ENCODE measurements around the gene OR14A16.

Gene OR14A16, protein sequence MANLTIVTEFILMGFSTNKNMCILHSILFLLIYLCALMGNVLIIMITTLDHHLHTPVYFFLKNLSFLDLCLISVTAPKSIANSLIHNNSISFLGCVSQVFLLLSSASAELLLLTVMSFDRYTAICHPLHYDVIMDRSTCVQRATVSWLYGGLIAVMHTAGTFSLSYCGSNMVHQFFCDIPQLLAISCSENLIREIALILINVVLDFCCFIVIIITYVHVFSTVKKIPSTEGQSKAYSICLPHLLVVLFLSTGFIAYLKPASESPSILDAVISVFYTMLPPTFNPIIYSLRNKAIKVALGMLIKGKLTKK

DNA sequence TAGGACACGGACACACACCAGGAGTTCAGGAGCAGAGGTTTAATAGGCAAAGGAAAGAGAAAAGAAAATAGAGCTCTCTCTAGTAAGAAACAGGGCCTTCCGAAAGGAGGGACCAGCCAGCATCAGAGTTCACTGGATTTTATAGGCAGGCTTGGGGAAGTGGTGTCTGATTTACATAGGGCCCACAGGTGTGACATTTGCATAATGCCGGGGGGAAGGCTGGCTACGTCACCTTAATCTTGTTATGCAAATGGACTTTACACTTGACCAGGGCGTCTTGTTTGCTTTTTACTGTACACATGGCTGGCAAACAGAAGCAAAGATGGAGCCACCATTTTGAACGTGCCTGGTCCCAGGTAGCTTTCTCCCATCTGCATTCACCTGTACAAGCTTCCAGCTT is at the start of gene OR14A16:
OR14A16 (minus strand) TSS at position 97 of the 400 bp plus-strand sequence. CDS start 8,390 bp downstream, outside the sequence.
- no peak for DNase-seq (ENCODE audit: low spot score)

DNA sequence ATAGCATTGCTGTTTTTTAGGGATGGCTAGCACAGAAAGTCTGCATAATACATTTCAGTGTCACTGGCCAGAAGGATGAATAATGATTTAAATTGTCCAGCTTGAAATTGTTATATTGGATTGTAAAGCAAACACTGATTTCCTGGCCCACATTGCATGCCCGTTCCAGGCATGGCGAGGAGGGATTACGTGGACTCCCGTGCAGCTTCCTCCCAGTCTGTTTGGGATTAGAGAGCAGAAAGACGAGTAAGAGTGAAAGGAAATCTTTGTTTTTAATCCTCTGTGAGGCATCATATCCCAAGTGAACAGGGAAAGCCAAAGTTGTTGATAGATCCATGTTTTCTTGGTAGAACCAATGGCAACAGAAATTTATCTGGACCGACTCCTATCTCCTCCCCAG is 41.5 kb upstream of the OR14A16 start:
- DNase-seq (ENCODE audit: low spot score), result no peak

DNA sequence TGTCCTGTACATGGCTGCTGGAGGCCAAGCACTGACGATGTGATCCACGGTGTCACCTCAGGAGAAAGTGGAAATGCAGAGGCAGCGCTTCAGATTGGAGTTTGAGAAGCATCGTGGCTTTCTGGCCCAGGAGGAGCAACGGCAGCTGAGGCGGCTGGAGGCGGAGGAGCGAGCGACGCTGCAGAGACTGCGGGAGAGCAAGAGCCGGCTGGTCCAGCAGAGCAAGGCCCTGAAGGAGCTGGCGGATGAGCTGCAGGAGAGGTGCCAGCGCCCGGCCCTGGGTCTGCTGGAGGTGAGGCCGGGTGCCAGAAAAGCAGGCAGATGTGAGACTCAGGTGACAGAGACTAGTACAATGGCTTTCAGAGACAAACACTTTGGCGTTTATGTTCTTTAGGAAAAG is 40.7 kb upstream of the OR14A16 start:
- DNase-seq (ENCODE audit: low spot score), result no peak

DNA sequence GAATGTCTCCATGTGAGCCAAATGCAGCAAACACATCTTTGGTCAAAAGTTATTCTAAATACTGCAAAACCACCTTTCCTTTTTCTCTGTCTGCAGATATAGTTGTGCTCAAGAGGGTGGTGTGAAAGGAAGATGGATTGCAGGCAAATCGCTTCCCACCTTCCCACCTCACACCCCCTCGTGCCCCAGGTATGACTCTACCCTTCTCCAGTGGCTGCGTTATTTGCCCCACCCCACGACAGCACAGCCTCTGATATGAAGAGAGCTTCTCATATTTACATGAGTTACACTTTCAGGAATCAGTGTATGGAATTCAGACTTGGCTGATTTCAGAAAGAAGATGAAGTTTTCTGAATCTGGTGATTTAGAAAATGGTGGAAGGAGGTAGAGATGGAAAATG is 38.8 kb upstream of the OR14A16 start:
- no peak for DNase-seq (ENCODE audit: low spot score)

DNA sequence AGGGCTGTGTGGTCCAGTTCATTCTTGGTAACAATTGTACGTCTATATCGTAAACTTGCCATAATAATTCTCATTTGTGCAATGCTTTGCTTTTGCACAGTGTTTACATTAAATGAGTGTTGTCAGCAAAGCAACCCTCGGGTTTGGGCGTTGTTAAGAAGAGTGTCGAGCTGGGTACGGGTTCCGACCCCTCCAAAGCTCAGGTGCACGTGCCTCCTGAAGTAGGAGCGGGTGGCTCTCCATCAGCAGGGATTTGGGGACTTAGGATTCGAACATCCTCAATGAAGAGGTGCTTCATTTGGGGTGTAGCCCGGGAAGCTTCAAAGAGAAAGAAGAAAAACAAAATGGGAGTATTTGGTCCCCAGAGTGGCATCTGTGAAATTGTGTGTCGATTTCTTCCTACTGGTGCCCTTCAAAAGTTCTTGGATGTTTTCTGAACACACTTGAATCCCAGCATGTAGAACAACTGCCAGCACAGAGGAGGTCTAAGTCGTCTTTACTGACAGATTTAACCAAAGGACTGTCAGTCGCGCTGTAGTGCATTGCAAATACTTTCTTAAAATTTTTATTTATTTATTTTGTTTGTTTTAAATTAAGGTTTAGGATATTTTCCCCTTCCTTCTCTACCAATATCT is 34.2 kb upstream of the OR14A16 start:
- no peak for DNase-seq (ENCODE audit: low spot score)

DNA sequence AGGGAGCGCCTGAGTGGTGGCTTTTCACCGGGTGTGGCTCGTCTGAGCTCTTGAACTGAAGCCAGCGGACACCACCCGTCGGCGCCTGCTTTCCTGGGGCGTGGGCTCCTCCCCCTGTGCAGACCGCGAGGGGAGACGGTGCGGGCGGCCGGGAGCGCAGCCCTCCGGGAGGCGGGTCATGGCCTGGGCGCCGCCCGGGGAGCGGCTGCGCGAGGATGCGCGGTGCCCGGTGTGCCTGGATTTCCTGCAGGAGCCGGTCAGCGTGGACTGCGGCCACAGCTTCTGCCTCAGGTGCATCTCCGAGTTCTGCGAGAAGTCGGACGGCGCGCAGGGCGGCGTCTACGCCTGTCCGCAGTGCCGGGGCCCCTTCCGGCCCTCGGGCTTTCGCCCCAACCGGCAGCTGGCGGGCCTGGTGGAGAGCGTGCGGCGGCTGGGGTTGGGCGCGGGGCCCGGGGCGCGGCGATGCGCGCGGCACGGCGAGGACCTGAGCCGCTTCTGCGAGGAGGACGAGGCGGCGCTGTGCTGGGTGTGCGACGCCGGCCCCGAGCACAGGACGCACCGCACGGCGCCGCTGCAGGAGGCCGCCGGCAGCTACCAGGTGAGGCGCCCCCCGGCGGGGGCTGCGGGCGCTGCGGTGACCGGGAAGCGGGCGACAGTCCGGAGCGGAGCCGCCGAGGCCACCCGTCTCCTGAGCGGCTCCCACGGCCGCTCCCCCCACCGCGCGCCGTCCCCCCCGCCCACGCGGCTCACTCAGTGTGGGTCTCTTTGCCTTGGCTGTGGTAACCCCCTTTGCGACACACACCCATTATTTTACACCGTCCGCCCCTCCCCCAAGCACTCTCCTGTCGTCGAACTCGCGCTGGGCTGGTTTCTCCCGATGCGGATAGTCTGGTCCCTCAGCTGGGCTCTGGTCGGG is 33.4 kb upstream of the OR14A16 start, which contains the start of gene TRIM58:
TRIM58 (plus strand) TSS at position 119 of the 916 bp plus-strand sequence; CDS start at position 179, 60 bp downstream.
- DNase-seq (ENCODE audit: low spot score), result no peak

DNA sequence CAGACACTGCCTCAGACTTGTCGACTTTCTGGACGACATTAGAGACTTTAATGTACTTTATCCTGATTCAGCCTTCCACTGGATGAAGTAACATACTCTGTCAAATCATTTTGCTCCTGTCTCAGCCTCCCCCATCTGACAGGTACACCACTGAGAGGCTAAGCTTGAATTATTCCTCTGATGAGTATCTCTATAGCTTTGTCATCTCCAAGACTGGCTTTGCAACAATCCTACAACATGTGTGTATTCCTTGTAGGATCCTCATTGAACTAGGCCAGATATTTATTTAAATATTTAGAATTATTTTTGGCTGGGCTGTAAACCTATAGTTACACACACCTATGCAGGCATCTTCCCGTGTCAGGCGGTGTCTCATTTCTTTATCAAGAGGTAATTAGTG is 32.0 kb upstream of the OR14A16 start:
- DNase-seq (ENCODE audit: low spot score), result no peak

DNA sequence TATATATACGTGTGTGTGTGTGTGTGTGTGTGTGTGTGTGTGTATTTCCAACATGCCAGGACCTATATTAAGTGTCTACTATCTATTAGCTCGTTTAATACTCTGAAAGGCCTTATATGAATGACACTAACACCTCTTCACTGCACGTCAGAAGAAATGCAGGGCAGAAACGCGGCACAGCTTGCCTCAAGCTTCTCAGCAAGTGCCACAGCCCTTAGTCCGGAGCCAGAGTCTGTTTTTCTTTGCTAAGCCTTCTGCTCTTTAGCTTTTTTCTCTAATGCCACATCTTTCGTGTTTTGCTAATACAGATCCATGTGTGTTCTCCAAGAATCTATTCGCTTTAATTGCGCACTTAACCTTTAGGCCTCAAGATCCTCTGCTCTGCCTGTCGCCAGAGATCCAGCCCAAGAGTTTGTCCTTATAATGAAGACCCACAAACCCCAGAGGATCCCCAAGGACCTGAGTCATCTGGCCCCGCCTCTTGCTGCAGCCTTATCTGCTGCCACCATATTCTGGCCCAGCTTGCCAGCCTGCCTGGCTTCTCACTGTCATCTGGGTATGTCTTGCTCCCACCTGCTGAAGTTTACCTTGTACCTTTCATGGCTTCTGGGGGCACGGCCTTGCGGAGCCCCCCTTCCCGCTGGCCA is 31.1 kb upstream of the OR14A16 start:
- no peak for DNase-seq (ENCODE audit: low spot score)

DNA sequence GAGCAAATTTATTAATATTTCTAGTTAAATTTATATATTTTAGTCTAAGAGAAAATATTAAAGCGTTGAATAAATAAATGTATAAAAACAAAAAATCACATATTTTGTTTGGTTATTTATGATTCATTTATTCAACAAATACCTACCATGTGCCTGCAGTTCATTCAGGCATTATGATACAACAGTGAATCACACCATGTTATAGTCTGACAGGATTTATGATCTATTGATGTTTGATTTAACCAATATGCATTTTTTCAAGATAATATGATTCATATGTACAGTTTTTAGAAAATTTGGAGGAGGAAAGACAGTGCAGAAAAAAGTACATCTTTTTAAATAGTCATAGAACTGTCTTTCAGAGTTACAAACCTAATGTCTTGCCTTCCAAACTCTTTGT is 25.7 kb upstream of the OR14A16 start:
- no peak for DNase-seq (ENCODE audit: low spot score)

DNA sequence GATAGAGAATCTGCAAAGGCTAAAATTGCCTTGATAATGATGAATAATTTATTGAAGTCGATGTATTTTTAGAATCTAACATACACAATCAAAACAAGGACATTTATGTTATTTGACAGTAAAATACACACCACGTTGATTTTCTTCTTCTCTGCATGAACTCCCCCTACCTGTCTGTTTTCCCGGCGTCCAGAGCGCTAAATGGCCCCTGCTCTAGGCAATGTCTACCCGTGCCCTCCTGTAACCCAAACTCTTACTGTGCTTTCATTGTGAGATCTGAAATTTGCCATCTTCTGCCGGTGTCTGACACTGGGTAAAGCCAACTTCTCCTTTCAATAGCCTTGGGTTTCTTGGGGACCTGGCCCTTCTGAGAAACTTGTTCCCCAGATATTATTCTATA is 24.4 kb upstream of the OR14A16 start:
- no peak for DNase-seq (ENCODE audit: low spot score)

DNA sequence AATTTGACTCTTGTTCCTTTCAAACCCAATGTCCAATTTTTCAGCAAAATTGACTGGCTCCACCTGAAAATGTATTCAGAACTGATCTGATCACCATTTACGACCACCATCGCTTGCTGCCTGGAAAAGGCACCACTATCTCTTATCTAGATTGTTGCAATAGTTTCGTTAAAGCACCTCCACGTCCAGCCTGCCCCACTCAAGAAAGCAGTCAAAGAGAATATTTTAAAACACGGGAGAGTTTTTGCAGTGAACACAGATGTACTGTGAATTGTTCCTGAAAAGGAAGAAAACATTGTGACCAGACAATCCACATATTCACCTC is 21.7 kb upstream of the OR14A16 start:
- DNase-seq (ENCODE audit: low spot score), result no peak

DNA sequence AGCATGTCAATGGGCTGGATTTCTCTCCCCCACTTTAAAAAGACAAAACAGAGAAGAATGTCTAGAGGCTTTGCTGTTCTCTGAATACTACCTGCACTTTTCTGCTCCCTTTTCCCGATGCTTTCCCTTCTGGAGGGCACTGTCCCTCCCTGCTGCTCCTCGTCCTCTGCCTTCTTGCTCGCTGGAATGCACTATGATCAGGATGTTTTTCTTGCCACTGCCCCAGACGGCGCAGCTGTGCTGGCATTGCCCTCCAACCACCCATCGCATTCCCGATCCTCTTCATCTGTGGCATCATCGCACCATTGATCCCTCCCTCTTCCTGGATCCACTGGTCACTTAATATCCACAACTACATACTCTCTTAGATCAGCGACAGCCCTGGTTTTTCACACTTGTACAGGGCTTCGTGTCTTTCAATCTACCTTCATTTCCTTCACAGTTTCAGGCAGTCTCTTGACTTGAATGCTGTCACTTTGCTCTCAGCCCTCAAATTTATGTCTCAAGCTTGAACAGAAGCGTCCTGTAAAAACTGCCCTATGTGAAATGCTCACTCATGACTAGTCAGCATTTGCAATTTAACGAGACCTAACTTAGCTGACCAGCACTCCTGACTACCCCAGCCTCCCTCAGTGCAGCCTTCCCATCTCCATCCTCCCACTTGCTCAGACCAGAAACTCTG is 21.2 kb upstream of the OR14A16 start:
- DNase-seq (ENCODE audit: low spot score), result no peak

DNA sequence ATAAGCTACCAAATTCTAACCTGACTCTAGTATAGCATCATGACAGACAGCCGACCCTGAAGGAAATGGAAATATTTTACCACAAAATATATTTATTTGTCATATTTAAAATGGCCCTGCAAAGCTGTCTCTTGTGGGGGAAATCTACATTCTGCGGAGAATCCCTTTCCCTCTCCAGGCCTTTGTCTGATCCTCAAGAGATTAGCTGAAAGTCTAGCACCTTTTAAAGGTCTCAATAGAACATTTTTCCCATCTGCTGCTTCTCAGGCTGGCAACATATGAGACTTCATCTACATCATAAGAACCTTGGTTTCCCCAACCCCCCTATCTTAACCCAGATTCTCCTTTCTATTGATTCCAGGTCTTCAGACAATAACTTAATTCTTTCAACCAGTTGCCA is 19.5 kb upstream of the OR14A16 start:
- DNase-seq (ENCODE audit: low spot score), result no peak

DNA sequence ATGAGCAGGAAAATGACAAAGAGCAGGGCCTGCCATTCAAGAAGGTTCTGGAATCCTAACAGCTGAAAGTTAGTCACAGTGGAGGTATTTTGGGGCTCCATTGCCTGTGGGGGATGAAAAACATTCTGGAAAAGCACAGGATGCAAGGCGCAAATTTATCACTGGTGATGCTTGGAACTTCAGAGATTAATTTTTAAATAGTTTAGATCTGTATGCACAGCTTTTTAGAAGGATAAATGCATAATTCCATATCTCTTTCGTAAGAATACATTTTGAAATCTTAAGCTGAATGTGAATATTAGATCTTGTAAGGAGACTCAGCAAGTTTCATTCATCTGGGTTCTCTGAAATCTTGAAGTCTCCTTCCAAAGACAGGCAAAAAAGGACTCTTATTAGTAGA is 17.9 kb upstream of the OR14A16 start, which contains the start of gene OR11L1:
OR11L1 (minus strand) TSS at position 101 of the 400 bp plus-strand sequence; CDS start at position 101, 0 bp downstream.
- no peak for DNase-seq (ENCODE audit: low spot score)

DNA sequence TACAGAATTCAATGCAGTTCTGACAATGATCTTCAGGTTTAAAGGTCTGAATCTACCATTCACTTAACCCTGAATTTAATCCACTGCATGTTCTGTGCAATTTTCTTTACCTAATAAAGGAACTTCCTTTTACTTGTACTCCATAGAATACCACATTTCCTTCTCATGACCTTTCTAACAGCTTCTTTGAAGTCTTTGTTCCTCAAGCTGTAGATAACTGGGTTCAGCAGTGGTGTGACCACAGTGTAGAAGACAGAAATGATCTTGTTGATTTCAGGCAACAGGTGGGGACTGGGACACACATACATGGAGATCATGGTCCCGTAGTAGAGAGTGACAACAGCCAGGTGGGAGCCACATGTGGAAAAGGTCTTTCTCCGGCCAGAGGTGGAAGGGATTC is 16.9 kb upstream of the OR14A16 start:
- DNase-seq (ENCODE audit: low spot score), result no peak

DNA sequence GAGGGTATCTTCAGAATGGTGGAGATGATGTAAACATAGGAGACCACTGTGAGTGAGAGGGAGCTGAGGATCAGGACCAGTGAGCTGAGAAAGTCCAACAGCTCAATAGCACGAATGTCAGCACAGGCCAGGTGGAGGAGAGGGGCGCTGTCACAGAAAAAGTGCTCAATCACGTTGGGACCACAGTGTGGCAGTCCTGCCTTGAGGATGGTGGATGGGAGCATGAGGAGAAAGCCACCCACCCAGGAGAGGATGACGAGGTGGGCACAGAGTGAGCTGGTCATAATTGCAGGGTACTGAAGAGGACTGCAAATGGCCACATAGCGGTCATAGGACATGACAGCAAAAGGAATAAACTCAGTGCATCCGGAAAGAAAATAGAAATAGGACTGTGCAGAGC is 9.7 kb upstream of the OR14A16 start:
- no peak for DNase-seq (ENCODE audit: low spot score)

DNA sequence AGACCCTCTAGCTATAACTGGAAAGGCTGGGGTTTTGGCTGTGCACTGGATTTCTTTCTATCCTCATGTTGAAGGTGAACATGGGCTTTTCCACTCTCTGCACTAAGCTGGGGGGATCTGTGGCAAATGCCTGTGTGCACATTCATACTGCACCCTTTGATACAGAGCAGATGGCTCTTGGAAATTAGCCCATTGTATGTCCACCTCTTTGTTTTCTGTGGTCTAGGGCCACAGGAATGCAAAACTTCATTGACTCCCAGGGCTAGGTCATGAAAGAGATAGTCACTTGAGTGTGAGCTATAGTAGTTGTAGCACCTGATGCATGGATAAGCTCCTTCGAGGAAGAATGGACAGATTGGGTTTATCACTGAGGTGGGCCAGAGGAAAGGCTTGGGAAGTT is 5.7 kb upstream of the OR14A16 start:
- no peak for DNase-seq (ENCODE audit: low spot score)

DNA sequence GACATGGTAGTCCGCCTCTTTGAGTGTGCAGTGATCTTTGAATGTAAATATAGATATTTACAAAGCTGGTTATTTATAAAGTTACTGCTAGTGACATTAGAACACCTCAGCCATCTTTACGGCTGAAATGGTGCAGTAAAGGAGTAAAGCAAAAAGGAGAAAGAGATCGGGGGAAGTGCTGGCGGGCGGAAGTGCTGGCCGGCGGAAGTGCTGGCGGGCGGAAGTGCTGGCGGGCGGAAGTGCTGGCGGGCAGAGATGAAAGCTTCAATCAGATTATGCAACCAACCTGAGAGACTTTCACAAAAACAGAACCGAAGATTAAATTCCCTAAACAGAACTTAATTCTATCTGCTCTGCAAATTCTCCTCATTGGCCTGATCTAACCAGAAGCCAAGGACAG is 1.4 kb upstream of the OR14A16 start:
- no peak for DNase-seq (ENCODE audit: low spot score)

DNA sequence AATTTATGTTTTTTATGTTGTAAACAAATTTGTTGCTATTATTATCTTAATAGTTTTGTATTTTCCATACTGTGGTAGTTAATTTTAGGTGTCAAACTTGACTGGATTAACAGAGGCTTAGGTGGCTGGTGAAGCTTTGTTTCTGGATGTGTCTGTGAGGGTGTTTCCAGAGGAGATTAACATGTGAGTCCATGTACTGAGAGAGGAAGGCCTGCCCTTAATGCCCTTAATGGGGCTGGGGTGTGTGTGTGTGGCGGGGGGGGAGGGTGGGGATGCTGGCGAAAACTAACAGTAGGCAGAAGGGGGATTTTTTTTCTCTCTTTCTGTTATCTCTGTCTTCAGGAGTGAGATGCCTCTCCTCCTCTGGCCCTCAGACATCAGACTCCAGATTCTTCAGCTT is 1.9 kb downstream of the OR14A16 start:
- no peak for DNase-seq (ENCODE audit: low spot score)

DNA sequence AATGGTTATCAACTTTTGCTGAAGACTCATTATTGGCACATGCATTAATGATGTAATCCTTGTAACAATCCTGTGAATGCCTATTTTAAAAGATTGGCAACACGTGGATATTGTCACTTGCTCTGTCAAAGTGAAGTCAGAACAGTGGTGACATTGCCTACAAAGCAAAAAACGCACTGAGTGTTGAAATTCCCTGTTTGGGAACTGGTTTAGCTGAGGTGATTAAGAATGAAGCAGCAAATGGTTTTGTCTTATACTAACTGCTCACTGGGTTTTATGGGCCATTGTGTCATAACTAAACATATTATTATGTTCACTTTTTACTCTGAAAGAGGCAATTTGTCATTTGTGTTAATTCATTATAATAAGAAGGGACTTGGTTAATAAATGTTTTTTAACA is 11.3 kb downstream of the OR14A16 start:
- DNase-seq (ENCODE audit: low spot score), result no peak

DNA sequence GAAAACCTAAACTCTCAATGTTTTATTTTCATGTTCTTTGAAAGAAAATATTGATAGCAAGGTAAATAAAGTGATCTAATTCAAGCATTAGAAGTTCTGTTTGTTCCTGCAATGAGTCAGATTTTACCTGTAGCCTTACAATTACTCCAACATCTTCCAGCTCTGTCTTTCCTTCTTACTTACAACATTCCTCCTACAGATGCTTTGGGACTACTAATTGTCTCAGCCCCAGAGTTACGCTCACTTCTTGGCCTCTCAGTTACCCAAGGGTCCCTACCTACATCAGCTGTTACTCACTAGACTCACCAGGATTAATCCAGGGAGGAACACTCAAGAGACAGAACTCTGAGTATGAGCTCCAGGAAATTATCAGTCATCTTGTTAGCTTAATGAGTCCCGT is 26.4 kb downstream of the OR14A16 start:
- no peak for DNase-seq (ENCODE audit: low spot score)

DNA sequence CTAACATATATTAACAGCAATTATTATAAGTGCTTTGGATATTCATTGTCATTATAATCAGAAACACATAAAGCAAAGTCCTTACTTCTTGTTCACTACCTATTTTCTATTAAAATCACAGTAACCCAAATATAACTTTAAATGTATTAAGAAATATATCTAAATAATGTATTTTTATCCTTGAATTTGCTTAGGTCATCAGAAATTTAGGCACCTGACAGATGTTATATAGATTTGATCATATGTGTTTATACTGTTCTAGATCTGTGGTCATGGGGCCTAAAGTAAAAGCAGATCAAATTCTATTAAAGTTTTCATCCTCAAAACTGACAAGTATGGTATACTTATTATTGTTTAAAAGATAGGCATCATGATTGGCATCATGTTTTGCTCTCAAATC is 54.3 kb downstream of the OR14A16 start:
- DNase-seq (ENCODE audit: low spot score), result no peak

Measured in cerebellar cortex (tissue), 1 donor.